CD4-positive, alpha-beta T cell (primary cell): Measurements from ENCODE around the gene OBSL1. TPM values are rescaled to one million over a fixed set of nuclear protein-coding genes. Genes with fewer than 3 reads are reported as not detected.

Source experiments
- ATAC-seq: fragments of 200-7000 bp; cut with Tn5 transposase; one replicate; pipeline ENCODE4 v1.10.0; 2022; ENCODE audit warnings: mild to moderate bottlenecking; ENCODE audit not compliant: poor library complexity
- CTCF ChIA-PET: fragments of 350-600 bp; sonication (Branson Sonifier 250); formaldehyde crosslinking; loops from one replicate; lab custom pipeline; 2021; ENCODE audit warnings: antibody characterized with exemption, inconsistent platforms; lab: Charles Lee
- POLR2A ChIA-PET: fragments of 350-600 bp; sonication (Branson Sonifier 250); formaldehyde crosslinking; loops from one replicate; lab custom pipeline; 2021; ENCODE audit warnings: antibody characterized with exemption, inconsistent platforms; lab: Charles Lee
- DNase-seq, 14 experiments: peaks; one replicate each; pipeline ENCODE4 v3.0.0-alpha.2; 2013 to 2020; ENCODE audit warnings: mixed read lengths in 2 of 14
- H3K27ac ChIP-seq, 2 donors: one replicate each; pipeline versions ENCODE4 v1.5.1 to v1.7.0; 2013; ENCODE audit warnings: low read length in 2 of 2, low read depth in 1 of 2, mild to moderate bottlenecking in 1 of 2
- H3K27me3 ChIP-seq, 2 experiments: 1 replicate in 1 of 2; 2 replicates in 1 of 2; pipeline versions ENCODE4 v1.6.1 to v1.7.0; 2013; ENCODE audit warnings: low read length in 2 of 2, control low read depth in 1 of 2, mild to moderate bottlenecking in 1 of 2, moderate library complexity in 1 of 2; ENCODE audit not compliant: insufficient read depth in 2 of 2, control insufficient read depth in 1 of 2
- H3K36me3 ChIP-seq: one replicate; pipeline ENCODE4 v1.6.1; 2013; ENCODE audit warnings: low read length, control low read depth; ENCODE audit not compliant: insufficient read depth
- H3K4me1 ChIP-seq: one replicate; pipeline ENCODE4 v1.6.1; 2013; ENCODE audit warnings: low read length, control low read depth; ENCODE audit not compliant: insufficient read depth
- H3K4me3 ChIP-seq: one replicate; pipeline ENCODE4 v1.5.1; 2013; ENCODE audit warnings: mild to moderate bottlenecking, low read length, moderate library complexity
- H3K9me3 ChIP-seq, 2 experiments: 1 replicate in 1 of 2; 2 replicates in 1 of 2; pipeline versions ENCODE4 v1.6.1 to v1.7.0; 2013; ENCODE audit warnings: low read length in 2 of 2, mild to moderate bottlenecking in 2 of 2, control low read depth in 1 of 2, moderate library complexity in 1 of 2; ENCODE audit not compliant: control insufficient read depth in 1 of 2, insufficient read depth in 1 of 2
- H3K27ac Mint-ChIP-seq: one replicate; pipeline ENCODE4 v1.8.0; 2020; ENCODE audit warnings: mixed read lengths
- H3K27me3 Mint-ChIP-seq: one replicate; pipeline ENCODE4 v1.8.0; 2021; ENCODE audit warnings: mixed read lengths
- H3K36me3 Mint-ChIP-seq: one replicate; pipeline ENCODE4 v1.8.0; 2021; ENCODE audit warnings: low read depth, mixed read lengths
- H3K4me1 Mint-ChIP-seq: one replicate; pipeline ENCODE4 v1.8.0; 2021; ENCODE audit warnings: low read depth, mixed read lengths
- H3K4me3 Mint-ChIP-seq: one replicate; pipeline ENCODE4 v1.8.0; 2020; ENCODE audit warnings: mild to moderate bottlenecking, mixed read lengths
- H3K9me3 Mint-ChIP-seq: one replicate; pipeline ENCODE4 v1.8.0; 2020; ENCODE audit warnings: mixed read lengths
- intact Hi-C, 2 experiments: fragments of 100-400 bp; cut with DNase I in 1 of 2; cut with micrococcal nuclease in 1 of 2; formaldehyde crosslinking; loops; one replicate each; pipeline versions ENCODE4 v1.15.1 to v1.9.0; 2023 to 2025; cut with DNase I, micrococcal nuclease
- total RNA-seq, 174 experiments: library from RNA in 2 of 174; stranded (reverse) in 2 of 174; gene quantifications; one replicate each; pipeline ENCODE4 v1.2.3 and lab custom pipeline; 2021 to 2026
- TF ChIP-seq, protein P1 (sequence below): fragments of 200-600 bp; IDR thresholded peaks from one replicate; pipeline ENCODE4 v1.8.0; 2022; ENCODE audit warnings: antibody characterized with exemption, mild to moderate bottlenecking

OBSL1 gene
- total RNA-seq, 2 experiments from 2014 or later, result 0.31 to 0.49 TPM

GRCh38 chr2:219560893-219561178 lies 10.5 kb downstream of the OBSL1 start:
- H3K4me1 Mint-ChIP-seq, result no peaks in the 10 kb centered on the region
- no peaks in the 10 kb centered on the region for H3K36me3 Mint-ChIP-seq
- H3K4me3 Mint-ChIP-seq, result no peak overlapping the region
- ChIA-PET POLR2A (no interaction called here), CTCF (interaction anchor here (0.6 to 2.3 kb wide), 7 partner anchors 11 to 261 kb away, joined by 3 to 21 read pairs (median 3); partner anchors contain the start of genes INHA, OBSL1 and STK11IP)
- Histone ChIP-seq H3K36me3 (no peaks in the 10 kb centered on the region), H3K4me1 (no peaks in the 10 kb centered on the region), H3K9me3 (no peaks in the 10 kb centered on the region), H3K27me3 (peaks cover 11 to 12% of the 10 kb centered on the region in 2 experiments), H3K4me3 (no peak overlapping the region), H3K27ac (no peak overlapping the region)
- DNase-seq (no peak), ATAC-seq (no peak)
- H3K27ac Mint-ChIP-seq, result no peak overlapping the region
- TF ChIP-seq, protein P1, sequence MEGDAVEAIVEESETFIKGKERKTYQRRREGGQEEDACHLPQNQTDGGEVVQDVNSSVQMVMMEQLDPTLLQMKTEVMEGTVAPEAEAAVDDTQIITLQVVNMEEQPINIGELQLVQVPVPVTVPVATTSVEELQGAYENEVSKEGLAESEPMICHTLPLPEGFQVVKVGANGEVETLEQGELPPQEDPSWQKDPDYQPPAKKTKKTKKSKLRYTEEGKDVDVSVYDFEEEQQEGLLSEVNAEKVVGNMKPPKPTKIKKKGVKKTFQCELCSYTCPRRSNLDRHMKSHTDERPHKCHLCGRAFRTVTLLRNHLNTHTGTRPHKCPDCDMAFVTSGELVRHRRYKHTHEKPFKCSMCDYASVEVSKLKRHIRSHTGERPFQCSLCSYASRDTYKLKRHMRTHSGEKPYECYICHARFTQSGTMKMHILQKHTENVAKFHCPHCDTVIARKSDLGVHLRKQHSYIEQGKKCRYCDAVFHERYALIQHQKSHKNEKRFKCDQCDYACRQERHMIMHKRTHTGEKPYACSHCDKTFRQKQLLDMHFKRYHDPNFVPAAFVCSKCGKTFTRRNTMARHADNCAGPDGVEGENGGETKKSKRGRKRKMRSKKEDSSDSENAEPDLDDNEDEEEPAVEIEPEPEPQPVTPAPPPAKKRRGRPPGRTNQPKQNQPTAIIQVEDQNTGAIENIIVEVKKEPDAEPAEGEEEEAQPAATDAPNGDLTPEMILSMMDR, result no peak
- peaks cover 51% of the 10 kb centered on the region for H3K27me3 Mint-ChIP-seq
- intact Hi-C loops, result loop anchor here (1.0 to 2.0 kb wide), 2 partner anchors 20 kb away; no protein-coding TSS in a partner anchor
- H3K9me3 Mint-ChIP-seq, result no peaks in the 10 kb centered on the region

DNA sequence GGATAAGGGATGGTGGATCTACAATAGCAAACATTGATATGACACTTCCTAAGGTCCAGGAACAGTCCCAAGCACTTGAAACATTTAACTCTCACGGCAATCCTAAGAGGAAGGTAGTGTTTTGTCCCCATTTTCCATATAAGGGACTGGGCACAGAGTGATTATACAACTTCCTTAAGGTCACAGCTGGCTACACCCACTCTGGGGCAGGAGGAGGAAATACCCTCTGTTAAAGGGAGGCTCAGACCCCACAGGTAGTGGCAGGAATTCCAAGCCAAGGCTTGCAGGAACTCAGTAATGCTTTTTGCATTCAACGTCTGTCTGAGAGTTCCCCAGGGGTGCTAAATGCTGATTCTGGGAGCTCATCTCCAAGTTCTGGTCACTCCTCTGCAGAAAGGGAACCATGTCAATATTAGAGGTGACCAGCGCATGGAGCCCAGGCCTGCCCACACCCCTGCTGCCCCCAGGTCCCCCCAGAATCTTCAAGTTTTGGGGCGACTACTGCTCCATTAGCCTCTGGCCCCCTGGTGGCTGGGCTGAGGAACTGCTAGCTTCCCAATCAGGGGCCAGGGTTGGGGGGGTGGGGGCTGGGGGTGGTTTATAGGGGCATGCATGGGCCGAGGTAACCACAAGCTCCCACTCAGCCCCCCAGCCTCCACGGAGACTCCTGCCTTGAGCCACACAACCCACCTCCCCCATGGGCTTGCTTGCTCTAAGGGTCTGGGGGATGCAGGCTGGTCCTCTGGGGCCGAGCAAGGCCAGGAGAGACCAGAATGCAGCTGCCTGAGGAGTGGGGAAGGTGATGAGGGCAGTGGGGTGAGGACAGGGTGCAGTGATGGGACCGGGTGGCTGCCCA lies 11.1 kb downstream of the OBSL1 start:
- Mint-ChIP-seq H3K9me3 (no peaks in the 10 kb centered on the region), H3K27me3 (peaks cover 52% of the 10 kb centered on the region), H3K4me3 (no peak overlapping the region), H3K4me1 (no peaks in the 10 kb centered on the region), H3K27ac (no peak overlapping the region), H3K36me3 (no peaks in the 10 kb centered on the region)
- H3K9me3 ChIP-seq, result no peaks in the 10 kb centered on the region
- no peaks in the 10 kb centered on the region for H3K4me1 ChIP-seq
- ChIA-PET POLR2A (no interaction called here), CTCF (interaction anchor here (0.6 to 2.3 kb wide), 9 partner anchors 11 to 266 kb away, joined by 3 to 21 read pairs (median 3); partner anchors contain the start of genes INHA, OBSL1 and STK11IP)
- H3K36me3 ChIP-seq, result no peaks in the 10 kb centered on the region
- no peak overlapping the region for H3K4me3 ChIP-seq
- no peak overlapping the region for H3K27ac ChIP-seq
- peaks cover 12 to 14% of the 10 kb centered on the region in 2 experiments for H3K27me3 ChIP-seq
- ATAC-seq (peak; percentile 80), DNase-seq (peak in 5 of 14 experiments; percentile 23 to 59 (median 35))
- intact Hi-C loops, result loop anchor here (1.0 to 2.0 kb wide), 2 partner anchors 19 kb away; no protein-coding TSS in a partner anchor
- TF ChIP-seq, protein P1, result peak; percentile 77

GRCh38 chr2:219559156-219559915 lies 12.0 kb downstream of the OBSL1 start:
- Histone ChIP-seq H3K27me3 (peaks cover 18 to 19% of the 10 kb centered on the region in 2 experiments), H3K9me3 (peaks cover 0 to 2% of the 10 kb centered on the region in 2 experiments), H3K4me1 (no peaks in the 10 kb centered on the region), H3K36me3 (no peaks in the 10 kb centered on the region), H3K4me3 (no peak overlapping the region), H3K27ac (no peak overlapping the region)
- POLR2A ChIA-PET, result no interaction called here
- peak in 1 of 14 experiments; percentile 11 for DNase-seq
- CTCF ChIA-PET, result interaction anchor here (0.8 to 2.3 kb wide), 6 partner anchors 12 to 265 kb away, joined by 3 to 21 read pairs (median 4); partner anchors contain the start of genes INHA, OBSL1 and STK11IP
- H3K27me3 Mint-ChIP-seq, result peaks cover 52% of the 10 kb centered on the region
- H3K4me1 Mint-ChIP-seq, result no peaks in the 10 kb centered on the region
- no peaks in the 10 kb centered on the region for H3K9me3 Mint-ChIP-seq
- H3K4me3 Mint-ChIP-seq, result no peak overlapping the region
- TF ChIP-seq, protein P1, result no peak
- H3K27ac Mint-ChIP-seq, result no peak overlapping the region
- ATAC-seq, result no peak
- H3K36me3 Mint-ChIP-seq, result no peaks in the 10 kb centered on the region
- intact Hi-C loops, result no loop called here
